DLD1 (cell line): ENCODE measurements around the gene TMEM18.

Experiments used
- in situ Hi-C: cut with HindIII; loops from 2 replicates; pipeline ENCODE4 v1.10.0; 2017; ENCODE audit warnings: low sequenced_read_pairs

The TMEM18 gene

GRCh38 chr2:623130-623922 is 53.9 kb downstream of the TMEM18 start:
- in situ Hi-C loops = no loop called here

- in situ Hi-C loops = no loop called here
Observed at GRCh38 chr2:622357-622756, 54.8 kb downstream of the TMEM18 start.

GRCh38 chr2:621303-622099 is 55.7 kb downstream of the TMEM18 start:
- in situ Hi-C loops = no loop called here

GRCh38 chr2:620471-621302 is 56.5 kb downstream of the TMEM18 start:
- in situ Hi-C loops = no loop called here

- in situ Hi-C loops = no loop called here
Observed at GRCh38 chr2:620004-620403, 57.2 kb downstream of the TMEM18 start.

- in situ Hi-C loops = no loop called here
Observed at GRCh38 chr2:618422-618990, 58.7 kb downstream of the TMEM18 start.

GRCh38 chr2:618005-618404 is 59.2 kb downstream of the TMEM18 start:
- in situ Hi-C loops = no loop called here
